DMS53 (cell line): ENCODE data around the gene NPAS3.

Experiments
- DNase-seq: peaks from one replicate; lab custom pipeline; 2025; lab: John Stamatoyannopoulos, UW

NPAS3 gene

GRCh38 chr14:33475623-33476022 is 536.9 kb downstream of the NPAS3 start:
- DNase-seq, result peak; percentile 68

- DNase-seq, result no peak
Observed at GRCh38 chr14:33477797-33478196, 539.1 kb downstream of the NPAS3 start.

GRCh38 chr14:33480071-33480886 is 541.6 kb downstream of the NPAS3 start:
- DNase-seq, result no peak

- DNase-seq, result no peak
Observed at GRCh38 chr14:33480887-33481184, 542.2 kb downstream of the NPAS3 start.

GRCh38 chr14:33483110-33483509 is 544.4 kb downstream of the NPAS3 start:
- no peak for DNase-seq

GRCh38 chr14:33483541-33483940 is 544.9 kb downstream of the NPAS3 start:
- no peak for DNase-seq

- DNase-seq, result peak; percentile 4
Observed at GRCh38 chr14:33484264-33484663, 545.6 kb downstream of the NPAS3 start.

- no peak for DNase-seq
Observed at GRCh38 chr14:33486332-33486890, 547.7 kb downstream of the NPAS3 start.

- DNase-seq, result no peak
Observed at GRCh38 chr14:33488582-33488981, 549.9 kb downstream of the NPAS3 start.

- peak; percentile 52 for DNase-seq
Observed at GRCh38 chr14:33490555-33490954, 551.9 kb downstream of the NPAS3 start.

GRCh38 chr14:33491112-33491511 is 552.4 kb downstream of the NPAS3 start:
- no peak for DNase-seq

- DNase-seq, result no peak
Observed at GRCh38 chr14:33492491-33492890, 553.8 kb downstream of the NPAS3 start.

- DNase-seq, result no peak
Observed at GRCh38 chr14:33493266-33493665, 554.6 kb downstream of the NPAS3 start.

GRCh38 chr14:33493990-33494389 is 555.3 kb downstream of the NPAS3 start:
- DNase-seq, result no peak

- no peak for DNase-seq
Observed at GRCh38 chr14:33499687-33500086, 561.0 kb downstream of the NPAS3 start.

GRCh38 chr14:33504246-33505099 is 565.8 kb downstream of the NPAS3 start:
- no peak for DNase-seq

GRCh38 chr14:33505266-33505962 is 566.7 kb downstream of the NPAS3 start:
- no peak for DNase-seq

GRCh38 chr14:33505963-33506329 is 567.3 kb downstream of the NPAS3 start:
- DNase-seq, result peak; percentile 23

GRCh38 chr14:33508126-33509062 is 569.7 kb downstream of the NPAS3 start:
- no peak for DNase-seq

GRCh38 chr14:33509454-33509853 is 570.8 kb downstream of the NPAS3 start:
- DNase-seq, result no peak

- no peak for DNase-seq
Observed at GRCh38 chr14:33510063-33510481, 571.4 kb downstream of the NPAS3 start.
